IMR-90 (cell line): ENCODE measurements around the gene CCDC92. TPM values are rescaled to one million over a fixed set of nuclear protein-coding genes. Genes with fewer than 3 reads are reported as not detected.

Source experiments
- ATAC-seq: fragments of 200-7000 bp; cut with Tn5 transposase; 2 replicates; pipeline ENCODE4 v1.9.1; 2020; ENCODE audit warnings: low read depth, mild to moderate bottlenecking, moderate library complexity
- BruUV-seq: library from RNA; stranded (reverse); fragments of 400-500 nt; replicated peaks from 2 replicates; lab custom pipeline; 2021; lab: Mats Ljungman, UMichigan
- CTCF ChIA-PET: fragments of 300-600 bp; formaldehyde crosslinking; extraction: SDS; loops from one replicate; lab custom pipeline; 2021; ENCODE audit warnings: antibody characterized with exemption; lab: Yijun Ruan, JAX
- POLR2A ChIA-PET: fragments of 300-600 bp; sonication (Branson Sonifier 250); formaldehyde crosslinking; loops from one replicate; lab custom pipeline; 2022; ENCODE audit warnings: antibody characterized with exemption; ENCODE audit not compliant: unreplicated experiment; lab: Charles Lee
- DNase-seq: peaks from one replicate; pipeline ENCODE4 v3.0.0; 2013
- H2AFZ ChIP-seq: replicated peaks from 2 replicates; pipeline ENCODE3; 2013; ENCODE audit warnings: low read length, mild to moderate bottlenecking; ENCODE audit not compliant: poor library complexity
- H2AK5ac ChIP-seq: 2 replicates; pipeline ENCODE4 v1.6.1; 2013; ENCODE audit warnings: low read depth, low read length, inconsistent platforms
- H2AK9ac ChIP-seq: replicated peaks from 2 replicates; pipeline ENCODE3; 2013; ENCODE audit warnings: mild to moderate bottlenecking, low read depth, low read length, moderate library complexity; ENCODE audit not compliant: poor library complexity
- H2BK120ac ChIP-seq: 2 replicates; pipeline ENCODE4 v1.6.1; 2013; ENCODE audit warnings: low read depth, low read length, inconsistent platforms
- H2BK15ac ChIP-seq: 3 replicates; pipeline ENCODE4 v1.6.1; 2013; ENCODE audit warnings: low read depth, low read length, inconsistent platforms
- H2BK20ac ChIP-seq: 2 replicates; pipeline ENCODE4 v1.6.1; 2013; ENCODE audit warnings: low read depth, mild to moderate bottlenecking, inconsistent platforms, low read length, moderate library complexity
- H2BK5ac ChIP-seq: 2 replicates; pipeline ENCODE4 v1.6.1; 2013; ENCODE audit warnings: mild to moderate bottlenecking, low read depth, low read length, inconsistent platforms; ENCODE audit not compliant: poor library complexity, severe bottlenecking
- H3K14ac ChIP-seq: replicated peaks from 2 replicates; pipeline ENCODE4 v1.6.1; 2013; ENCODE audit warnings: low read depth, low read length, inconsistent platforms
- H3K18ac ChIP-seq: 2 replicates; pipeline ENCODE4 v1.6.1; 2013; ENCODE audit warnings: low read depth, low read length, control low read depth
- H3K23ac ChIP-seq: 2 replicates; pipeline ENCODE4 v1.6.1; 2013; ENCODE audit warnings: low read depth, low read length, inconsistent platforms
- H3K27ac ChIP-seq: 2 replicates; pipeline ENCODE4 v1.5.1; 2013; ENCODE audit warnings: mild to moderate bottlenecking, control low read depth, low read length; ENCODE audit not compliant: insufficient read depth
- H3K27me3 ChIP-seq: 2 replicates; pipeline ENCODE4 v1.6.1; 2013; ENCODE audit warnings: low read length; ENCODE audit not compliant: control insufficient read depth, insufficient read depth
- H3K36me3 ChIP-seq: 2 replicates; pipeline ENCODE4 v1.6.1; 2013; ENCODE audit warnings: low read length, mixed read lengths; ENCODE audit not compliant: control insufficient read depth, insufficient read depth
- H3K4ac ChIP-seq: 2 replicates; pipeline ENCODE4 v1.6.1; 2013; ENCODE audit warnings: low read depth, low read length, inconsistent platforms
- H3K4me1 ChIP-seq: 2 replicates; pipeline ENCODE4 v1.6.1; 2013; ENCODE audit warnings: low read length, mixed read lengths; ENCODE audit not compliant: control insufficient read depth, insufficient read depth
- H3K4me2 ChIP-seq: 2 replicates; pipeline ENCODE4 v1.6.1; 2013; ENCODE audit warnings: low read depth, mild to moderate bottlenecking, control low read depth, low read length, moderate library complexity
- H3K4me3 ChIP-seq: 2 replicates; pipeline ENCODE4 v1.5.1; 2013; ENCODE audit warnings: low read depth, mild to moderate bottlenecking, control low read depth, low read length, moderate library complexity; ENCODE audit not compliant: insufficient read depth
- H3K56ac ChIP-seq: 2 replicates; pipeline ENCODE4 v1.6.1; 2013; ENCODE audit warnings: low read length, inconsistent platforms; ENCODE audit not compliant: insufficient read depth; ENCODE audit errors: extremely low read depth
- H3K79me1 ChIP-seq, 2 experiments: 2 replicates each; pipeline ENCODE4 v1.6.1; 2013; ENCODE audit warnings: low read length in 2 of 2, inconsistent platforms in 1 of 2, low read depth in 1 of 2
- H3K9ac ChIP-seq: 2 replicates; pipeline ENCODE4 v1.6.1; 2013; ENCODE audit warnings: low read depth, low read length, control low read depth
- H3K9me1 ChIP-seq: 2 replicates; pipeline ENCODE4 v1.6.1; 2013; ENCODE audit warnings: low read length, inconsistent platforms; ENCODE audit not compliant: insufficient read depth
- H3K9me3 ChIP-seq: 2 replicates; pipeline ENCODE4 v1.6.1; 2013; ENCODE audit warnings: low read length; ENCODE audit not compliant: control insufficient read depth, insufficient read depth
- H4K20me1 ChIP-seq: 2 replicates; pipeline ENCODE4 v1.6.1; 2013; ENCODE audit warnings: low read length, inconsistent platforms; ENCODE audit not compliant: insufficient read depth
- H4K5ac ChIP-seq: 2 replicates; pipeline ENCODE4 v1.6.1; 2013; ENCODE audit warnings: mild to moderate bottlenecking, low read depth, low read length, control low read depth
- H4K8ac ChIP-seq, 2 experiments: 2 replicates each; pipeline ENCODE4 v1.6.1; 2013; ENCODE audit warnings: low read depth in 2 of 2, low read length in 2 of 2, control low read depth in 1 of 2, inconsistent platforms in 1 of 2
- H4K91ac ChIP-seq: 2 replicates; pipeline ENCODE4 v1.6.1; 2013; ENCODE audit warnings: low read depth, low read length, inconsistent platforms; ENCODE audit not compliant: insufficient read depth
- BHLHE40 ChIP-seq: fragments of 150-350 bp; IDR thresholded peaks from 2 replicates; pipeline ENCODE4 v1.6.1; 2016; ENCODE audit warnings: mild to moderate bottlenecking, low read depth, low read length
- CEBPB ChIP-seq: IDR thresholded peaks from 2 replicates; pipeline ENCODE4 v1.6.1; 2012; ENCODE audit warnings: low read depth, low read length, improper control_type of control experiment
- CHD1 ChIP-seq: IDR thresholded peaks from 2 replicates; pipeline ENCODE4 v1.6.1; 2012; ENCODE audit warnings: low read depth, low read length, improper control_type of control experiment
- CTCF ChIP-seq: conservative IDR thresholded peaks from 2 replicates; pipeline ENCODE4 v1.5.1; 2012; ENCODE audit warnings: mild to moderate bottlenecking, low read depth, low read length, improper control_type of control experiment
- FOS ChIP-seq: fragments of 150-350 bp; IDR thresholded peaks from 2 replicates; pipeline ENCODE4 v1.6.1; 2016; ENCODE audit warnings: low read depth, low read length
- MAFK ChIP-seq: IDR thresholded peaks from 2 replicates; pipeline ENCODE4 v1.6.1; 2012; ENCODE audit warnings: low read depth, low read length, improper control_type of control experiment
- MAZ ChIP-seq: IDR thresholded peaks from 2 replicates; pipeline ENCODE4 v1.6.1; 2012; ENCODE audit warnings: low read depth, mild to moderate bottlenecking, low read length, improper control_type of control experiment, moderate library complexity, borderline replicate concordance
- MXI1 ChIP-seq: IDR thresholded peaks from 2 replicates; pipeline ENCODE4 v1.6.1; 2012; ENCODE audit warnings: low read depth, mild to moderate bottlenecking, low read length, moderate library complexity, borderline replicate concordance
- NFE2L2 ChIP-seq: fragments of 150-350 bp; IDR thresholded peaks from 2 replicates; pipeline ENCODE4 v1.6.1; 2016; ENCODE audit warnings: low read depth, mild to moderate bottlenecking, low read length
- POLR2A ChIP-seq: IDR thresholded peaks from 2 replicates; pipeline ENCODE4 v1.6.1; 2012; ENCODE audit warnings: mild to moderate bottlenecking, low read depth, low read length
- RAD21 ChIP-seq: IDR thresholded peaks from 2 replicates; pipeline ENCODE4 v1.6.1; 2012; ENCODE audit warnings: low read length, improper control_type of control experiment
- RCOR1 ChIP-seq: IDR thresholded peaks from 2 replicates; pipeline ENCODE4 v1.6.1; 2012; ENCODE audit warnings: mild to moderate bottlenecking, low read length, improper control_type of control experiment; ENCODE audit not compliant: insufficient replicate concordance
- RFX5 ChIP-seq: IDR thresholded peaks from 2 replicates; pipeline ENCODE4 v1.8.0; 2012; ENCODE audit warnings: low read depth, mild to moderate bottlenecking, low read length, moderate library complexity
- SMC3 ChIP-seq: fragments of 150-350 bp; IDR thresholded peaks from 2 replicates; pipeline ENCODE4 v1.6.1; 2016; ENCODE audit warnings: low read depth, mild to moderate bottlenecking, antibody characterized with exemption, low read length, moderate library complexity
- USF2 ChIP-seq: fragments of 150-350 bp; IDR thresholded peaks from 2 replicates; pipeline ENCODE4 v1.6.1; 2017; ENCODE audit warnings: mild to moderate bottlenecking, antibody characterized with exemption, low read length, low read depth
- WGBS, 2 experiments: methylation state at CpG; one replicate each; pipeline versions ENCODE4 v1.1.5 to v1.1.7; 2013; ENCODE audit warnings: missing lambda C conversion rate in 2 of 2; ENCODE audit not compliant: insufficient read length in 1 of 2; ENCODE audit errors: extremely low coverage in 2 of 2; 5-methylcytosine and 5-hydroxymethylcytosine counted together
- dilution Hi-C: fragments of 300-500 bp; cut with HindIII; formaldehyde crosslinking; loops from one replicate; pipeline ENCODE4 v1.14.3; 2018; ENCODE audit warnings: low sequenced_read_pairs; ENCODE audit not compliant: unreplicated experiment
- in situ Hi-C: fragments of 300-500 bp; cut with MboI; formaldehyde crosslinking; loops from 3 replicates; pipeline ENCODE4 v1.14.3; 2019; ENCODE audit warnings: low sequenced_read_pairs, inconsistent platforms, mixed read lengths
- intact Hi-C: fragments of 100-400 bp; cut with micrococcal nuclease; formaldehyde crosslinking; loops from 2 replicates; pipeline ENCODE4 v1.10.0; 2022
- polyA plus RNA-seq, 3 experiments: library from polyadenylated mRNA; depleted of rRNA; stranded (reverse); fragments of >200 nt; gene quantifications; 2 replicates each; pipeline ENCODE4 v1.2.3, GENCODE V29; 2012; ENCODE audit warnings: low replicate concordance in 1 of 3
- total RNA-seq: library from RNA; depleted of rRNA; stranded (reverse); fragments of >200 nt; gene quantifications from 2 replicates; pipeline ENCODE4 v1.2.3, GENCODE V29; 2012

The CCDC92 gene
- total and polyA plus RNA-seq, 2 of the 4 experiments (the other 2 are of a cell fraction) = 5.7 to 55.5 TPM

- H3K23ac ChIP-seq = no peak overlapping the region
- H2BK120ac ChIP-seq = no peak overlapping the region
- H3K14ac ChIP-seq = no peak overlapping the region
- H4K91ac ChIP-seq = no peak overlapping the region
- no peak overlapping the region for H2BK5ac ChIP-seq
- 0 out of 2 replicates have a peak, but pooled peaks cover 3% of the 10 kb centered on the region for H3K9me3 ChIP-seq
- peaks cover 4% of the 10 kb centered on the region for H3K4me1 ChIP-seq
- H3K27me3 ChIP-seq = peaks cover 31% of the 10 kb centered on the region
- POLR2A ChIA-PET = no interaction called here
- H3K18ac ChIP-seq = no peak overlapping the region
- 65% methylated on average over 2 of the region's 9 CpGs; no CpG with 5 or more reads in 1 of the 2 experiments for WGBS, 2 experiments
- ATAC-seq = no peak
- H3K79me1 ChIP-seq = no peaks in the 10 kb centered on the region
- H3K9me1 ChIP-seq = no peaks in the 10 kb centered on the region
- no peak overlapping the region for H3K27ac ChIP-seq
- CTCF ChIA-PET = interaction anchor here (0.6 kb wide), 1 partner anchor 1524 kb away, joined by 3 read pairs; no protein-coding TSS in a partner anchor
- no peak overlapping the region for H3K56ac ChIP-seq
- H2BK20ac ChIP-seq = no peak overlapping the region
- BruUV-seq = no TSS peak
- no peaks in the 10 kb centered on the region for H4K20me1 ChIP-seq
- no peak overlapping the region for H2BK15ac ChIP-seq
- H4K8ac ChIP-seq = no peak overlapping the region
- H2AK5ac ChIP-seq = no peak overlapping the region
- no peak overlapping the region for H3K4ac ChIP-seq
- no peak overlapping the region for H2AFZ ChIP-seq
- DNase-seq = no peak
- no peak overlapping the region for H4K5ac ChIP-seq
- intact Hi-C loops (no loop called here), in situ Hi-C loops (no loop called here), dilution Hi-C loops (no loop called here)
- no peak overlapping the region for H2AK9ac ChIP-seq
- H3K4me2 ChIP-seq = no peak overlapping the region
- no peak overlapping the region for H3K4me3 ChIP-seq
- no peaks in the 10 kb centered on the region for H3K36me3 ChIP-seq
- H3K9ac ChIP-seq = no peak overlapping the region
- TF ChIP-seq FOS = no peak
- TF ChIP-seq POLR2A = no peak
- TF ChIP-seq SMC3 = no peak
- TF ChIP-seq NFE2L2 = no peak
- TF ChIP-seq CEBPB = no peak
- no peak for TF ChIP-seq MAFK
- TF ChIP-seq BHLHE40 = no peak
- TF ChIP-seq RCOR1 = no peak
- TF ChIP-seq RFX5 = no peak
- TF ChIP-seq MAZ = no peak
- no peak for TF ChIP-seq CTCF
- no peak for TF ChIP-seq MXI1
- TF ChIP-seq RAD21 = no peak
- TF ChIP-seq CHD1 = no peak
- TF ChIP-seq USF2 = no peak
Observed at GRCh38 chr12:123893276-123893675, 79.4 kb downstream of the CCDC92 start.
